Measurements from ENCODE around the gene LCA5.
"Not testable (repeated sequence)": the region's sequence is repeated elsewhere in the genome, so short reads cannot be mapped to it uniquely, and the experiment has no call there.

The LCA5 gene

DNA sequence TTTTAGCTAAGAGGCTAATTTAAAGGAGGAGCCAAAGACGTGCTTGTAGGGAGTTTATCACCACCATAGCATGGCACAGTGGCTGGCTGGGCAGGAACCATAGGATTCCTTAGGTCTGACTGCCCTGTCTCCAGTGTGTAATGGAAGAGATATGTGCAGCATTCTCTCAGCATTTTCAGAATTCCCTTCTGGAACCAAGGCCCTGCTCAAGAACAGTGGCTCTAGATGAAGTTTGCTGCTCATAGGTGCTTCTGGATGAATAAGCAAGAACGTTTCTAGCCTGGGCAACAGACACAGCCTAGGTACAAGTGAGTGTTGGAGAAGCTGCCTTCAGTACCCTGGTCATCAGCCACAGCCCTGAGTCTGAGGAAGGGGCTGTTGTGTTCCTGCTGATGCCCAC lies 69.1 kb downstream of the LCA5 start:
- no peak for DNase-seq (ENCODE audit: low read depth in 2 of 3, low spot score in 2 of 3)

DNA sequence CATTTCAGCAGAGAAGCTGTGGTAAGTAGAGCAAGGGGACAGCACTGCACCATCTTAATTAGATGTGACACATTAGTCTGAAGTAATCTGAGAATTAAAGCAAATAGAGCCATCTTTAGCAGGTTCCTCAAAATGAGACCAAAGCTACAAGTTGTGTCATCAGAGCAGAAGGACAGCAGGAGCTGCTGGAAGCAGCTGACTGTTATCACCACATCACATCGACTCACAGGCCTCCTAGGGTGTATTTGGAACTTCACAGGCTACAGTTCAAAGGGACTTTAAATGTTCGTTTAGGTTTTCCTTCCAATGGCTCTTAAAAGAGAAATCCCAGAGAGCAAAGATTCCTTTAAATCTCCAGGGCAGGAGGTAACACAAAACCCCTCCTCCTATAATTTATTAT lies 69.5 kb downstream of the LCA5 start:
- DNase-seq (ENCODE audit: low read depth in 2 of 3, low spot score in 2 of 3), result no peak

- DNase-seq (ENCODE audit: low read depth in 2 of 3, low spot score in 2 of 3), result no peak
Observed at GRCh38 chr6:79466207-79466834, 70.9 kb downstream of the LCA5 start.

DNA sequence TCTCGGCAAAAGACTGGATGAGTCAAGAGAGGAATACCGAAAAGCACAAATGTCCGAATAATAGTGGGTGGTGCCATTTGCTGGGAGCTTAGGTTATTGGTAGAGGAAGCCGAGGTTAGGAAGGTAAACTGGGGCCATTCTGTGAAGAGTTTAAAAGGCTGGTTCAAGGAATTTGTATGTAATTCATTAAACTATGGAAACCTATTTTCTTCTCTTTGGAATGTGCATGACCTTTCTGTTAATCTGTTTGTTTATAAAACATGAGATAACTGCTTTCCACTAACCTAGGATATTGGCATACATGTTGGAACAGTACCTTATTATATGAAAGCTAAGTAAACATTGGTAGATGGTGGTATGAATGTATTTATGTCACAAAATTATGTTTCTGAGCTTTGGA lies 71.8 kb downstream of the LCA5 start:
- no peak for DNase-seq (ENCODE audit: low read depth in 2 of 3, low spot score in 2 of 3)

DNA sequence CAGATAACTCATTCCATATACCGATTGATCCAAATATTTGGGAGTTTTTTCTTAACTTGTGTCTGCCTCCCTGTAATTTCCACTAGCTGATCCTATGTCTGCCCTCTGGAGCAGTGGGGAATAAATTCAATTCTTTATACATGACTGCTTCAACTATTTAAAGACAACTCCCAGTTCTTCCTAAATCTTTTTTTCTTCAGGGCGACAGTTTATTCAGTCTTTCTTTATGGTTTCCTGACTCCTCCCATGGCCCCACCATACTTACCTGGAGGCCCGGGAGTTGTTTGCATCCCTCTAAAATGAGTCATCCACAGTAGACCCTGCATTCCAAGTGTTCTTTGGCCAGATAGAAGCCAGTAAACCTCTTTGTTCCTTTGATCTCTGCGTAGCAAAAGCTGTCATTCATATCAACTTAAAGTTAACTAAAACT lies 73.6 kb downstream of the LCA5 start:
- DNase-seq (ENCODE audit: low read depth in 2 of 3, low spot score in 2 of 3), result no peak

- DNase-seq (ENCODE audit: low read depth in 2 of 3, low spot score in 2 of 3), result no peak
Observed at GRCh38 chr6:79461205-79461604, 76.0 kb downstream of the LCA5 start.

- DNase-seq (ENCODE audit: low read depth in 2 of 3, low spot score in 2 of 3), result no peak
Observed at GRCh38 chr6:79455446-79455845, 81.8 kb downstream of the LCA5 start.

DNA sequence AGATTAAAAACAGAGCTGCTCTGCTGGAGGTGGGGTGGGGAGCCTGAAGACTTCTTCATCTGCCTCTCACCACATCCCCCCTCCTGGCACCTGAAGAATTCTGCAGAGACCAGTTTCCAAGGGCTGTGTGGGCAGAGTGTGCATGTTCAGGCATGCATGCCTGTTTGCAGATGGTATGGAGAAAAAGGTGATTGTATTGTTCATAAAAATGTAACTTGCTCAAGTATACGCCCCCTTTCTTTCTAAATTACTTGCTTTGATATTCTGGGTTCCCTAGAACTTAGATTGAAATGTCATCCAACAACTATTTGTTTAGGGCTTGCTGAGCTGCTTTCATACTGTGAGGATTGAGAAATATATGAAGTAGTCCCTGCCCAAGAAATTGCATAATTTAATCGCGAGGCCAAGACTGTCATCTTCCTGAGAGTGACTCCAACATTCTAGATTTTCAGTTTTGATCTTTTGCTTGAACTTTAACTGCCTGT lies 83.6 kb downstream of the LCA5 start:
- DNase-seq (ENCODE audit: low read depth in 2 of 3, low spot score in 2 of 3), result no peak

GRCh38 chr6:79450984-79451383 lies 86.2 kb downstream of the LCA5 start:
- DNase-seq (ENCODE audit: low read depth in 2 of 3, low spot score in 2 of 3), result no peak

GRCh38 chr6:79446006-79446405 lies 91.2 kb downstream of the LCA5 start:
- DNase-seq (ENCODE audit: low read depth in 2 of 3, low spot score in 2 of 3), result no peak

GRCh38 chr6:79443876-79444275 lies 93.4 kb downstream of the LCA5 start:
- not testable (repeated sequence) for DNase-seq (ENCODE audit: low read depth in 2 of 3, low spot score in 2 of 3)

- DNase-seq (ENCODE audit: low read depth in 2 of 3, low spot score in 2 of 3), result no peak
Observed at GRCh38 chr6:79441192-79441591, 96.0 kb downstream of the LCA5 start.

GRCh38 chr6:79440598-79440997 lies 96.6 kb downstream of the LCA5 start:
- DNase-seq (ENCODE audit: low read depth in 2 of 3, low spot score in 2 of 3), result no peak

GRCh38 chr6:79438030-79438429 lies 99.2 kb downstream of the LCA5 start:
- DNase-seq (ENCODE audit: low read depth in 2 of 3, low spot score in 2 of 3), result no peak

GRCh38 chr6:79436241-79436640 lies 101.0 kb downstream of the LCA5 start:
- no peak for DNase-seq (ENCODE audit: low read depth in 2 of 3, low spot score in 2 of 3)

DNA sequence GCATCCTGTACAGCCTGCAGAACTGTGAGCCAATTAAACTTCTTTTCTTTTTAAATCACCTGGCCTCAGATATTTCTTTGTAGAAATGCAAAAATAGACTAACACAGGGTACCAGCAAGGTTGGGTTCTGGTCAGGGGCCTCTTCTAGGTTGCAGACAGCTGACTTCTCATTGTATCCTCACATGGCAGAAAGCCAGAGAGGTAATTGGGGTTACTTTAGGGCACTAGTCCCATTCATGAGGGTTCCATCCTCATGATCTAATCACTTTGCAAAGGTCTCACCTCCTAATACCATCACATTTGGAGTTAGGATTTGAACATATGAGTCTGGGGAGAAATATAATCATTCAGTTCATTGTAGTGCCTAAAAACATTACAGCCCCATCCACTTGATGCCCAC lies 101.5 kb downstream of the LCA5 start:
- no peak for DNase-seq (ENCODE audit: low read depth in 2 of 3, low spot score in 2 of 3)
